ENCODE results near the gene NCEH1.

DNA sequence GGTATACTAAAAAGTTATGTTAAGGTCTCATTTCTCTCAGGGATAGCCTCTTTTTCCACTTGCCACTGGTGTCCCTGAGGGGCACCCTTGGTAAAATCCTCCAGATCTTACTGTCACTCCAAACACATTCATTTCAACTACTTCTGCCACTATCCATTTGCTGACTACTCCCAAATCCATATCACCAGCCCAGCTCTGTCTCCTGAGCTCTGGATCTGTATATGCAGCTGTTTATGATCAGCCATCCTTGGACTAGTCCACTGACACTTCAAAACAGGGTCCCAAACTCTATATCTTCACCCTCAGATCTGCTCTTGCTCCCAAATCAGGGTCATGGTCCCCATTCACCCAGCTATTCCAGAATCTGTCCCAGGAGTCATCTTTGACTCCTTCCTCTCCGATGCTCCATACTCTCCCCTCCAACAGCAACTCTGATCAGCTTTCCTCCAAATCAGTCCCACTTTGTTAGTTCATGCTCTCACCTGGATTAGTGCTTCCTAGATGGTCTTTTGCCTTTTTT lies 9.9 kb downstream of the NCEH1 start:
- TF ChIP-seq, protein P1, sequence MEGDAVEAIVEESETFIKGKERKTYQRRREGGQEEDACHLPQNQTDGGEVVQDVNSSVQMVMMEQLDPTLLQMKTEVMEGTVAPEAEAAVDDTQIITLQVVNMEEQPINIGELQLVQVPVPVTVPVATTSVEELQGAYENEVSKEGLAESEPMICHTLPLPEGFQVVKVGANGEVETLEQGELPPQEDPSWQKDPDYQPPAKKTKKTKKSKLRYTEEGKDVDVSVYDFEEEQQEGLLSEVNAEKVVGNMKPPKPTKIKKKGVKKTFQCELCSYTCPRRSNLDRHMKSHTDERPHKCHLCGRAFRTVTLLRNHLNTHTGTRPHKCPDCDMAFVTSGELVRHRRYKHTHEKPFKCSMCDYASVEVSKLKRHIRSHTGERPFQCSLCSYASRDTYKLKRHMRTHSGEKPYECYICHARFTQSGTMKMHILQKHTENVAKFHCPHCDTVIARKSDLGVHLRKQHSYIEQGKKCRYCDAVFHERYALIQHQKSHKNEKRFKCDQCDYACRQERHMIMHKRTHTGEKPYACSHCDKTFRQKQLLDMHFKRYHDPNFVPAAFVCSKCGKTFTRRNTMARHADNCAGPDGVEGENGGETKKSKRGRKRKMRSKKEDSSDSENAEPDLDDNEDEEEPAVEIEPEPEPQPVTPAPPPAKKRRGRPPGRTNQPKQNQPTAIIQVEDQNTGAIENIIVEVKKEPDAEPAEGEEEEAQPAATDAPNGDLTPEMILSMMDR (IDR thresholded peaks at IDR 0.05), result no peak
- TF ChIP-seq, protein P2, sequence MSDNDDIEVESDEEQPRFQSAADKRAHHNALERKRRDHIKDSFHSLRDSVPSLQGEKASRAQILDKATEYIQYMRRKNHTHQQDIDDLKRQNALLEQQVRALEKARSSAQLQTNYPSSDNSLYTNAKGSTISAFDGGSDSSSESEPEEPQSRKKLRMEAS (IDR thresholded peaks at IDR 0.05; ENCODE audit: low read depth), result no peak
- no peak for TF ChIP-seq RCOR1 (IDR thresholded peaks at IDR 0.05; ENCODE audit: low read length)
- TF ChIP-seq POLR2AphosphoS5 (IDR thresholded peaks at IDR 0.05; ENCODE audit: low read depth, low read length), result no peak
